ENCODE results near the gene SLC46A2. TPM values are rescaled to one million over a fixed set of nuclear protein-coding genes. Genes with fewer than 3 reads are reported as not detected.

The SLC46A2 gene
- total RNA-seq, 1 donor from 2014 or later, result not detected

- peaks cover 11% of the 10 kb centered on the region for H4K20me1 ChIP-seq (ENCODE audit: insufficient read depth, low read length)
- H3K4me1 ChIP-seq (ENCODE audit: insufficient read depth, low read length), result peaks cover 4% of the 10 kb centered on the region
- no peaks in the 10 kb centered on the region for H3K27me3 Mint-ChIP-seq (ENCODE audit: low read depth, unreplicated experiment)
- H2AFZ ChIP-seq (ENCODE audit: low read depth, low read length), result no peak overlapping the region
- no peaks in the 10 kb centered on the region for H3K9me3 ChIP-seq (ENCODE audit: insufficient read depth, low read depth, low read length)
- no peak for TF ChIP-seq EZH2 (IDR thresholded peaks at IDR 0.05; ENCODE audit: insufficient read depth, low read length)
- no peak for TF ChIP-seq CTCF (IDR thresholded peaks at IDR 0.05; ENCODE audit: insufficient read depth, low read depth, low read length)
- FAIRE-seq, result no peak
- no peaks in the 10 kb centered on the region for H3K36me3 ChIP-seq (ENCODE audit: insufficient read depth, low read length)
- H3K4me2 ChIP-seq (ENCODE audit: low read length), result no peak overlapping the region
- no peak overlapping the region for H3K27ac ChIP-seq (ENCODE audit: low read depth, low read length)
- no peaks in the 10 kb centered on the region for H3K9me3 Mint-ChIP-seq (ENCODE audit: unreplicated experiment)
- peaks cover 2% of the 10 kb centered on the region for H3K4me1 Mint-ChIP-seq (ENCODE audit: low read depth, unreplicated experiment)
- H3K27ac Mint-ChIP-seq (ENCODE audit: unreplicated experiment), result no peak overlapping the region
- H3K79me2 ChIP-seq (ENCODE audit: insufficient read depth, low read length), result no peaks in the 10 kb centered on the region
- no peak overlapping the region for H3K9ac ChIP-seq (ENCODE audit: low read length)
- no peak overlapping the region for H3K4me3 ChIP-seq (ENCODE audit: insufficient read depth, low read depth, low read length)
- peak; percentile 15 for DNase-seq (ENCODE audit: low read depth)
- H3K36me3 Mint-ChIP-seq (ENCODE audit: low read depth, unreplicated experiment), result peaks cover under 1% of the 10 kb centered on the region
- no peak overlapping the region for H3K4me3 Mint-ChIP-seq (ENCODE audit: unreplicated experiment)
- no peaks in the 10 kb centered on the region for H3K27me3 ChIP-seq (ENCODE audit: insufficient read depth, low read length)
Observed at GRCh38 chr9:112848316-112849151, 42.1 kb downstream of the SLC46A2 start.

- peak; percentile 75 for DNase-seq (ENCODE audit: low read depth)
- FAIRE-seq, result no peak
- H3K27ac ChIP-seq (ENCODE audit: low read depth, low read length), result no peak overlapping the region
- Mint-ChIP-seq H3K9me3 (ENCODE audit: unreplicated experiment) (no peaks in the 10 kb centered on the region), H3K4me3 (ENCODE audit: unreplicated experiment) (no peak overlapping the region), H3K27me3 (ENCODE audit: low read depth, unreplicated experiment) (no peaks in the 10 kb centered on the region), H3K36me3 (ENCODE audit: low read depth, unreplicated experiment) (no peaks in the 10 kb centered on the region), H3K4me1 (ENCODE audit: low read depth, unreplicated experiment) (peaks cover 2% of the 10 kb centered on the region), H3K27ac (ENCODE audit: unreplicated experiment) (no peak overlapping the region)
- H2AFZ ChIP-seq (ENCODE audit: low read depth, low read length), result no peak overlapping the region
- H3K9me3 ChIP-seq (ENCODE audit: insufficient read depth, low read depth, low read length), result no peaks in the 10 kb centered on the region
- peaks cover 4% of the 10 kb centered on the region for H3K4me1 ChIP-seq (ENCODE audit: insufficient read depth, low read length)
- H3K27me3 ChIP-seq (ENCODE audit: insufficient read depth, low read length), result no peaks in the 10 kb centered on the region
- H3K4me2 ChIP-seq (ENCODE audit: low read length), result no peak overlapping the region
- peaks cover 11% of the 10 kb centered on the region for H4K20me1 ChIP-seq (ENCODE audit: insufficient read depth, low read length)
- no peak overlapping the region for H3K9ac ChIP-seq (ENCODE audit: low read length)
- H3K4me3 ChIP-seq (ENCODE audit: insufficient read depth, low read depth, low read length), result no peak overlapping the region
- H3K79me2 ChIP-seq (ENCODE audit: insufficient read depth, low read length), result no peaks in the 10 kb centered on the region
- no peaks in the 10 kb centered on the region for H3K36me3 ChIP-seq (ENCODE audit: insufficient read depth, low read length)
- TF ChIP-seq EZH2 (IDR thresholded peaks at IDR 0.05; ENCODE audit: insufficient read depth, low read length), result no peak
- TF ChIP-seq CTCF (IDR thresholded peaks at IDR 0.05; ENCODE audit: insufficient read depth, low read depth, low read length), result no peak
Observed at GRCh38 chr9:112846528-112847488, 43.9 kb downstream of the SLC46A2 start.
